Effector CD4-positive, alpha-beta T cell (primary cell): ENCODE measurements around the gene EVC.
"Not testable (repeated sequence)": the region's sequence is repeated elsewhere in the genome, so short reads cannot be mapped to it uniquely, and the experiment has no call there.

Experiments
- DNase-seq: peaks from one replicate; pipeline ENCODE4 v3.0.0-alpha.2; 2020

The EVC gene

DNA sequence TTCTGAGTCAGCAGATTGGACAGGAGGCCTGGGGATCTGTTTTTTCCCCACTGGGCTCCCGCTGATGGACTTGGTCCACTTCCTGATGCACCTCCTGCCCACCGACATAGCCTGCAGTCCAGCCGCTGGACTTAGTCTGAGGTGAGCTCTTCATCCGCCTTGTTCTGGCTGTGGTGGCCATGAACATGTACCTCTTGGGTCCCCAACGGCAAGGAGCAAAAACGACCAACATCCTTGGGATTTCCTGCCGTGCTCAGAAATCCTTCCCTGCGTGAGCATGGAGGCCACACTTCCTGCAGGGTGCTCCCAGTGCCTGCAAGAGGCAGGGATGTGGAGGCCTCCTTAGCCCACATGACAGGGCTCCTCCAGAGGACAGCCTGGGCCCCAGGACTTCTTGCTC, 105.1 kb downstream of the EVC start:
- no peak for DNase-seq

DNA sequence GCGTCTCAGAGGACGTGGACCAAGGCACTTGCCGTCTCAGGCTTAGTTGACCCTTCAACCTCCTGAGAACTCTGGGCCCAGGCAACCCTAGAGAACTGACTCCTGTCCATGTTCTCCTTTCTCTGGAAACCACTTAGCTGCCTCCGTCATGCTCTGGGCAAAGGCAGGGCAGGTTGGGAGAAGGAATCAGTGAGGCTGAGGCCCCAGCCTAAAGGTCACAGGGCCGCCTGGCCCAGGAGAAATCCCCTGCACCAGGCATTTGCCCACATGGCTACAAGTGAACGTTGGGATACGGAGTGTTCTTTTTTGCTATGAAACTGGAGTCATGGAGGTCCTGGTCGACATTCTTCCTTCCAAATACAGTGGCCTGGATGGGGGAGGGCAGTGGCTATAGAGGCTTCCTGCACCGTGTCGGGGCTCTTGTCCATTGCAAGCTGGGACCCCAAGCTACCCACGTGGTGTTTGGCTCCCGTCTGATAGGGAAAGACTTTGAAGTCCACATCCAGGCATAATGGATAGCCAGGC, 105.9 kb downstream of the EVC start:
- DNase-seq: no peak

DNA sequence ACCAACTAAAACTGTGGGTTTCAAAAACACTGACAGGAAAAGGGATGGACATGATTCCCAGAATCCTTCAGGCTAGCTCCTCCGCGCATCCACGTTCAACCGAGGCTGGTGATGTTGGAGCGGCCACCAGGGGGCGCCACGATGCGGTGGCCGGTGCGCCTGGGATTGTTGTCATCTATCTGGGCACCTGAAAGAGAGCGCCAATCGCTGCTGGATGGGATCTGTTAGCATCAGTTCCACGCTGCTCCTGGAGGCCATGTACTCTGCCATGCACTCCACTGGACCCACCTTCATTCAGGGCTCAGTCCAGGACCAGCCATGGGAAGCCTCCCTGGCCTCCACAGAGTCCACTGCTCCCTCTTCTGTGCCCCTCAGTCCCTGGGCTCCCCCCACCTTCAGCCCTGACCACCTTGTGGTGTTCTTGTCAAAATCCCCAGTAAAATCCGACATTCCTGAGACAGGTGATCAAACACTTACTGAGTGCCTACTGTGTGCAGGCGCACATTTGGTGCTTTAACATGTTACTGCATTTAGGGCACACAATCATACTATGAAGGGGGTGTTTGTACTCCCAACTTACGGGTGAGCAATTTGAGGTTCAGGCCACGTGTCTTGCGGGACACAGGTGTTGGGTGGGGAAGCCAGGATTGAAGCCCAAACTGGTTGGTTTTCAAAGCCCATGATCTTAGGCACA, 110.8 kb downstream of the EVC start:
- no peak for DNase-seq

DNA sequence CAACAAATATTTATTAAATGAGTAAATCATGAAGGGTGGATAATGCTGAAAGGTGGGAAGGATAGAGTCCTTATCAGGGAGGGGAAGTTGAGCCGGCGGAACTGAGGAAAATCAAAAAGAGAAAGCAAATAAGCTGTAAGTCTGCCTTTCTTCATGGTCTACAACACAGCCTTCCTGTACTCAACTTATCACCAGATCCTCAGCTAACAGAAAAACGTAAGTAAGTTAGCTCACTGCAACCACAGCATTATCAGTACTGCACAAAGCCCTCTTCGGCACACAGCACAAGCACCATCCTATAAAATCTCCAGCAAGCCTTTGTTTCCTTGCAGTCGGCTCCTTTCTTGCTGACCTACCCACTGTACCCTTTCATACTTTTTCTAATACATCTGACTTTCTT, 111.6 kb downstream of the EVC start:
- DNase-seq: no peak

DNA sequence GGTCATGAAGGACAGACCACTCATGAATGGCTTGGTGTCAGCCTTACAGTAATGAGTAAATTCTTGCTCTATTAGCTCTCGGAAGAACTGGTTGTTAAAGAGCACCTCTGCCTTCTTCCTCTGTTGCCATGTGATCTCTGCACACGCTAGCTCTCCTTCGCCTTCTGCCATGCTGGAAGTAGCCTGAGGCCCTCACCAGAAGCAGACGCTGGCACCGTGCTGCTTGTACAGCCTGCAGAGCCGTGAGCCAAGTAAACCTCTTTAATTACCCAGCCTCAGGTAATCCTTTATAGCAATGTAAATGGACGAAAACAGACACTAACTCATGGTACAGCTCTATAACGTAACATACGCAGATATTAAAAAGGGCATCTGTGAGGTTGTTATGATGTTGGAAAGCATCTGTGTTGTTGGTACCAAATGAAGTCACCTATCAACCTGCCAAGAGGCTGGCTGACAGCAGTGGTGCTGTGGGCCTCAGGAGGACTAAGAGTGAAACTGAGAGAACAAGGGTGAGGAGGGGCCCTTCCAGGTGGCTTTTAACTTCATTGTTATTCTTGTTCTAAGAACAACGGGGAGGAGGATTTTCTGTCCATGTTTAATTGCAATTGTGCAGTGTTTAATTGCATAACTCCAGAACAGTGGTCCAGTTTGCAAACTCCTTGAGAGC, 112.7 kb downstream of the EVC start:
- no peak for DNase-seq

DNA sequence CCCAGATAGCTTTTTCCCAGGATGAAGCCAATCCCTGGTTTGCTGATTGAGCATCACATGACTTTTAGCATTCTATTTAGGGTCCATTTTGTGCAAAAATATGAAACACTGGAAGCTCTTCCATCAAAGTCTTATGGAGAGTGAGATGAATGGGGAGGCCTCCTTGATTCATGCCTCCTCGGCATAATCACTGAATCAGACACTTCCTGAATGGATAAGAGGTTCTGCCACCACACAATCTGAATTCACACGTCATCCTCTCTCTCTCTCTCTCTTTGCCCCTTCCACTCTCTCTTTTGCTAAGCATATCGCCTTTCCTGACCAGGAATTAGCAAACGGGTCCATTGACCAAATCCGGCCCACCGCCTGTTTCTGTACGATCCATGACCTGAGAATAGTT, 113.2 kb downstream of the EVC start:
- DNase-seq: no peak

DNA sequence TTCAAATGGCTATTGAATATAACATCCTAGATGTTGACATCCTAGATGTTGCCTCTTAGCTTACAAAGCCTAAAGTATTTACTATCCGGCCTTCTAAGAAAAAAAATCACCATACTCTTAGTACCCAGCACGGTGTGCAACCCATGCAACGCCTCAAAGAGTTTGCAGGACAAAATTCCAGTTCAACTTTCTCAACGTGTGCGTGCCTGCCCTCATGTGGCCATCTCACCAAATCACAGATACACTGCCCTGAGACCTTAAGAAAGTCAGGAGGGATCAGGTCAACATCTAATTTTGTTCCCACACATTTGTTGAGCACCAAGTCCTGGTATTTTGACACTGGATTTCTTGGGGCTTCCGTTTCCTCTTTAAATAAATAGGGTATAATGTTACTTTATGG, 113.6 kb downstream of the EVC start:
- DNase-seq: no peak

DNA sequence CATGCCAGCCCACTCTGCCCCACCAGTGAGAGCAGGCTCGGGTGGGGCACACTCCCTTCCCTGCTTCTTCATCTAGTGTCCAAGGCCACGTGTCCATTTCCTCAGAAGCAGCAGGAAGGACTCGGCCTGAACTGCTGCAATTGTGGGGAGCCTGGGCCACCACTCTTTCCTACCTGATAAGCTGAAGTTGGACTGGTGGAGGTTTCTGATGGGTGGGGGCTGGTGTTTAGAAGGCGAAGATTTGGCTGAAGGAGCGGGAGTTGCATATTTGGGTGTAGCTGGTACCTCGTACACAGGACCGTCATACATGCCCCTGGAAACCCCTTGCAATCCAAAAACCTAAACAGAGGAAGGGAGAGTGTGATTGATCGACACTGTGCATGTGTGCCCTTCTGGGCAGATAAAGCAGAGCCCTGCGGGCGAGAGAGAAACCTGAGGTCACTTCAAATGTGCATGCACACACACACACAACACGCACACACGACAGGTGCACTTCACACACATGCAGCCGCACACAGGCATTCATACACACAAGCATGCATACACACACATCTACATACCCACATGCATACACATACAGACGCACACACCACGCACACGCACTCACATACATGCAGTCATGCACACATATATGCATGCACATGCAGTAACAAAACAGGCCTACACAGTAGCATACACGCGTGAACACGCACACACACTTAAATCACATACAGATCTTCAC, 114.5 kb downstream of the EVC start:
- no peak for DNase-seq

DNA sequence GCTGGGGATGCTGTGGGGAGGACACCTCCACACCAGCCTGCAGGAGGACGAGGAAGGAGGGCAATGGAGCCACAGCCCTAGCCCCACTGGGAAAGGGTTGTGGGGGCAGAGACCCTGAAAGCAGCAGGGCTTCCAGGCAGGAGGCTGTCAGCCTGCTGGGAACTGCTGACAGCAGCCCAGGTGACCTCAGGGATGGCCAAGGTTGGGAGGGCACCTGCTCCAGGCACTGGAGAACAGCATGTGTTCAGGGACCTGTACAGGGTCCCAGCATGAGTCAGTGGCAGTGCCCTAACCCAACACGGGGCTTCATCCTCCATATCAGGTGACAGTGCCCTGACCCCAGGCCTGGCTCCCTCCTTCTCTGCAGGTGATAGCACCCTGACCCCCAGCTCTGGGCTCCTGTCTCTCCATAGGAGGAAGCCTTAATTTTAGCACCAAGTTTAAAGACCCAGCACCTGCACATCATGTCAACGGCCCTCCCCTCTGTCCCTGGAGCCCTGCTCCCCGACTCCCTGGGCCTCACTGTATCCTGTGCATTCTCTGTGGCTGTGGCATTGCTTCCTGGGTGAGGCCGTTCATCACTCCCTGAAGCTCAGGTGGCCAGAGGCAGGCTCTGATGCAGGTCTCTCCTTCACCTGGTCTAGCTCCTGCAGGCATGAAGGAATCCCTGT, 115.6 kb downstream of the EVC start:
- no peak for DNase-seq

DNA sequence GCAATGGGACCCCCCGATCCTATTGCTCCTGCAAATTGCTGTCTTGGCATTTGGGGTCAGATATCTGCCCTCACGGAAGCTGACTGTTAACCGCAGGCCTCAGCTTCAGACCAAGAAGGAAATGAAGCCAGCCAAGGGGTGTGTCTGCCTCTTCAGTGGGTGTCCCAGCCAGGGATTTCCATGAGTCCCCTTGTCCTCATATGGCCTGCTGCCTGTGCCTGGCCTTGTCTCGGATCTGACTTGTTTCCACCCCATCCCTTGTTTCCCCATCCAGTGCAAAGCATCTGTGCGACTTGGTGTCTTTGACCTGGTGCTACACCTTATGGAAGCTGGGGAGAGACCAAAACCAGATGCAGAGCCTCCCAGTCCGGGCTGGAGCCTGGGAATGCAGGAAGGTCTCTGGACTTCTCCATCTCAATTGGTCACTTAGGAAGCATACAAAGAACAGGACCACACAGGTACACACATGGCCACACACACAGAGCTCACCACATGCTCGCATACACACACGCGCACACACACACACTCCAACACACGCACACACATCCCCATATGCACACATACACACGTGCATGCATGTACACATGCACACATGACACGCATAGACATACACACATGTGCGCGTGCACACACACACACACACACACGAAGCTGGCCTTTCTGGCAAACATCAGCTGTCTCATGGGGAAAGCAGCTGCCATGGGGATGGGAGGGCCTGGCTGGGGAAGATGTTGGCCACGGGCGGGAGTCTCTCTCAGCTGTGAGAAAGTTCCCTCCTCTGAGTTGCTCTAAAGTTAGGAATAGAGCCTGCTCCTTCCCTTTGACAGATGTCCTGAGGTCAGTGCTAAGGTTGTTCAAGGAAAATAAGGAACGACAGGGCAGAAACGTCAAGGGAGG, 116.4 kb downstream of the EVC start:
- no peak for DNase-seq

DNA sequence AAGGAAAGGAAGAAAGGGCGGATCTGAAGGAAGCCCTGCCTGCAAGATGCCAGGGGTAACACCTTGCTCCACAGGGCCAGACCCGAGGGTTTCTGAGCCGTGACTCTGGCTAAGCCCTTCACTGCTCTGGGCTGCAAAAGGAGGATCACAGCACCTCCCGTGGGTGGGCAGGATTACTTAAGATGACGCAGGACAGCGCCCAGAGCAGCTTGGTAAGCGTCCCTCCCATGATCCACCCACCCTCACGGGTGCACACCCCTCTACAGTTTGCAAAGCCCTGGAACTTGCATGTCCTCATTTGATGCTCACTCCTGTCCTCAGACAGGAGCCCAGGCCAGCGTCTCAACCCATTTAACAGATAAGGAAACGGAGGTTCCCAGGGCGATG, 117.0 kb downstream of the EVC start:
- DNase-seq: no peak

DNA sequence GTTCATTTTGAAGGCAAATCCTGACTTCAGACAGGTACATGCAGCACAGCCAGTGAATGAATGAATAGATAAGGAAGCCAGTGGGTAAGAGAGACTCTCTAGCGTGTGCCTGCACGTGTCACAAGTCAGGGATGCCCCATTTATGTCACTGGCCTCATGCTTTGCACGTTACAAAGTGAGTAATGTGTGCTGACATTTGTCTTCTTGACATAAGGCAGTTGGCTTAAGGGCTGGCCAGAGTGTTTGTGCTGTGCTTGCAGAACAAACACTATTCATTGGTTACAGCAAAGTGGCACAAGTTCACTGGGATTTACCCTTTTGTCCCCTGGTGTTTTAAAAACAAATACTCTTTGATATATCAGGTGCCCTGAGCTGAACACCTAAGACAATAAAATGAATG, 125.9 kb downstream of the EVC start:
- DNase-seq: no peak

DNA sequence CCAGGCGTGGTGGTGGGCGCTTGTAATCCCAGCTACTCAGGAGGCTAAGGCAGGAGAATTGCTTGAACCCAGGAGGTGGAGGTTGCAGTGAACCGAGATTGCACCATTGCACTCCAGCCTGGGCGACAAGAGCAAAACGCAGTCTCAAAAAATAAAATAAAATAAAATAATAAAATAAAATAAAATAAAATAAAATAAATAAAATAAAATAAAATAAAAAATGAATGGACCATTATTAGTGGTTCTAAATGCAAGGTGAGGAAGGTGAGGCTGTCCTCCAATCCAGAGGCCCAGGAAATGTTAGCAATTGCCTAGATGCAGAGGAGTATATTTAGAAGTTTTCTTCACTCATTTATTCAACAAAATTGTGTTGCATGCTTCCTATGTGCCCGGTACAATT, 126.5 kb downstream of the EVC start:
- not testable (repeated sequence) for DNase-seq

DNA sequence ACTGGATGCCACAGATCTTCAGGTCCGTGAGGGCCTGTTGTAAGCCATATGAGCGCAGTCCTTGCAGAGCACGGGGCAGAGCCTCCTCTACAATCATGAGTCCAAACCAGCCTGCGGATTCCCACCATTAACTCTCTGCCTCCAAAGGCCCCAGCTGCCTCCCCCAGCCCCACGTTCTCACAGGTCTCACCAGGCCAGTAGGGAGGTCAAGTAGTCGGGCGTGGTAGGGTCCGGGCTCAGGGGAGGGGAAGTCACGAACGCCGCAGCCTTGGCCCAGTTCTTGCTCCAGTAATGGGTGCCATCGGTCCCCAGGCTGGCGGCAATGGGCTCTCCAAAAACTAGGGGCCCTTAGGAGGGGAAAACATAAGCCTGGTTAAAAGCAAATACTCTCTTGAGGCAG, 128.3 kb downstream of the EVC start:
- DNase-seq: no peak

DNA sequence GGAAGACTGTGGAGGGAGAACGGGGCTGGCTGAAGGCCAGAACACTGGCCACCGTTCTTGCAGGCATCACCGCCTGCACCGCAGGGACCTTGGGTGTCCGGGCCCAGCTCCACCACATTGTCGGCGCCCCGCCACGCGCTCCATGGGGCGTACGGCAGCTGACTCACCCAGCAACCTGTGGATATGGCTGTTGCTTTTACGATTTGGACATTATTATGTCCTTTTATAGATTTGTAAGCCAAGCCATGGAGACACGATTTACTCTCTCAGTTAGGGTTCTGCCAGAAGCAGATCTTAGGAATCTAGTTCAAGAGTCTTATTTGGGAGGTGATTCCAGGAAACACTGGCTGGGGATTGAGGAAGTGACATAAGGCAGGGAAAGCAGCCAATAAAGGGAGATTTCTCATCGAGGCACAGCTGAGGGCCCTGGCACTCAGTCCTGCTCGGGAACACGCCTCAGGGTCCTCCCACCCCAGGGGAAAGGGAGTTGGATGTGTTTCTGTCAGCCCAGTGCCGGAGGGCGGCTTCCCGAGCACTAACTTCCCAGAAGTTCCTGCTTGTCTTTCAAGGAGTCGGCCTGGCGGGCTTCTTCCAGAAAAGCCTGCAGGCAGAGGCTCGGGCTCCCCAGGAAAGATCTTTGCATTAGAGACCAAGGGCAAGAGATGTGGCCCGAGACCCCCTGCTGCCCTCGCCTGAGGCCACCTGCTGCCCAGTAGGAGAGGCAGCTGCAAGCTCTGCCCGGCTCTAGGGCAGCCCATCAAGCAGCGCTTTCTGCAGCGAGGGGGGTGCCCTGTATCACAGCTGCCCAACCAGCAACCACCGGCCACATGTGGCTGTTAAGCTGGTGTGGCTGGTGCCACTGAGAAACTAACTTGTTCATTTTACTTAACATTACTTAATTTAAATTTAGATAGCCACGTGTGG, 129.0 kb downstream of the EVC start:
- DNase-seq: no peak

DNA sequence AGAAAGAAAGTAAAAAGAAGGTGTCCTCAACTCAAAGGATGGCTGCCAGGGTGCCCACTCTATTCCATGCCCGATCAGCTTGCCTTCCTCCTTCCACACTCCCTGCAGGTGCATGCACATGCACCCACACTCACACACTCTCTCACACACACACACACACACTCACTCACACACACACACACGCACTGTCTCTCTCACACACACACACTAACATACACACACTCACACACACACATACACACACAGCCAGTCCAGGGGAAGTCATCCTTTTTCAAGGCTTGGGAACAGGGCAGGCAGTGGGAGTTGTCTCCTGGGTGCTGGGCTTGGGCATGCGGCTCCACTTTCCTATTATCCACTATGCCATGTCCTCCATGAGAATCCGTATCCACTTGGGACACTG, 131.5 kb downstream of the EVC start:
- no peak for DNase-seq

DNA sequence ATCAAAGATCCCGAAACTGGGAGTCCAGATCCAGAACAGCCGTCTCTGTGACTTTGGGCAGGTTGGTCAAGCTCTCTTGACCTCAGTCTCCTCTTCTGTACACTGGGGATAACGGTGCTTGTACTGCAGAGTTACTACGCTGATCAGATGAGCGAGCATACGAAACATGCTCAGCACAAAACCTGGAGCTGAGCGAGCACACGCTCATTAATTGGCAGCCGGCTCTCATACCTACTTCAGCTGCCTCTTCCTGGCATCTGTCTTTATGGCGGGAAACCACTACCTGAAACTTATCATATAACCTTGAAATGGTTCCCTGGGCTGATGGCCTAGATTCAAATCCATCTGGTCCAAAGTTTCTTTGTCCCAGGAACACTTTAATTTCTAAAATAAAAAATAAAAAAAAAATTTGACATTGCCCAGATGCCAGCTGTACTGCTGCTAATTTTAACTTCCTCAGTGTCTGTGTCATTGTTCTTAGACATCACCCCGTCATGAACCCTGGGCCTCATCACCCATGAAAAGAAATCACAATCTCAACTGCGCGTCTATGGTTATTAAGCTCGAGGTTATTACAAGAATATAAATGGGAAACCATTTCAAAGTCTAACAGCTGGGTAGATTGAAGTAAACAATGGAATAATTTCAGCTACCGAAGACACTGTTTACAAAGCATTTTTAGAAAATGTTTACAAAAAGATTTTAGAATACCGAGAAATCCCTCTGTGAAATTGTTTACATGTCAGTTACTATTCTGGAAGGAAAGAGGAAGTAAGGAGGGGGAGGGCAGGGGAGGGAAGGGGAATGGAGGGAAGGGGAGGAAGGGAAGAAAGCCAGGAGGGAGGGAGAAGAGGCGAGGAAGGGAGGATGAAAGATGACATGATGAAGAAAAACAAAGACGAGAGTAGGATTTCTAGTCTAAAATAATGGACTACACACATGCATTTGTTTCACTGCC, 132.9 kb downstream of the EVC start:
- no peak for DNase-seq

DNA sequence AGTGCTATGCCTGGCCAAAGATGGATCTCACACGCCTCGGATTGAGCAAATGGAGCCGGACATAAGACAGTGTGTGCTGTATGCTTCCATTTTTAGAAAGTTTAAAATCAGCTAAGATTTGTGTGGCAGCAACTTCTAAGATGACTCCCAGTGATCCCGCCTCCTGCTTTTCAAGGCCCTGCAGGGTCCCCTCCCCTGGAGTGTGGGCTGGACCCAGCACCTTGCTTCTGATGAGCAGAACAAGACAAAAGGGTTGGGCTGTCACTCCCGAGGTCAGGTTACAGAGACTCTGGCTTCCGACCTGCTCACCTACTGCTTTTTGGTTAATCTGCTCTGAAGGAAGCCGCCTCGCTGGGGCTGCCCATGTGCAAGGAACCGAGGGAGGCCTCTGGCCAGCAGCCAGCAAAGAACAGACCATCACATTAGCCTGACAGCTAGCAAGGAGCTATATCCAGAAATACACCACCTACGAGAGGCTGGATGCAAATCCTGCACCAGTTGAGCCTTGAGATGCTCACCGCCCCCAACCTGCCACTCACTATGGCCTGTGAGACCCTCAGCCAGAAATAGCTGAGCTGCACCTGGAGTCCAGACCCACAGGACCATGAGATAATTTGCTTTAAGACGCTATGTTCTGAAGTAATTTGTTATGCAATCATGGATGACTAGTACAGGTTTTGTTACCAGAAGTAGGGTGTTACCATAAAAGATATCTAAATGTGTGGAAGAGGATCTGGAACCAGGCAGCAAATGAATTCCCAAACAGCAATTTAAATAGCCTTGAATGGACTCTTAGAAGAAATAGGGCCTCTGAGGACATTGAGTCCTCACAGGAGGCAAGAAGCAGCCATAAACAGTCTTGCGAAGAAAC, 134.3 kb downstream of the EVC start:
- DNase-seq: no peak
